ENCODE results near the gene THAP6. TPM values are rescaled to one million over a fixed set of nuclear protein-coding genes. Genes with fewer than 3 reads are reported as not detected.
"Not testable (repeated sequence)": the region's sequence is repeated elsewhere in the genome, so short reads cannot be mapped to it uniquely, and the experiment has no call there.

Gene THAP6
- total RNA-seq, 1 experiment from 2014 or later = 27.6 TPM

- Mint-ChIP-seq H3K4me3 (ENCODE audit: unreplicated experiment) (no peak overlapping the region), H3K27me3 (ENCODE audit: insufficient read depth, unreplicated experiment) (no peaks in the 10 kb centered on the region), H3K4me1 (ENCODE audit: insufficient read depth, unreplicated experiment) (no peaks in the 10 kb centered on the region), H3K9me3 (ENCODE audit: unreplicated experiment) (peaks cover 8% of the 10 kb centered on the region), H3K27ac (ENCODE audit: low read depth, unreplicated experiment) (no peak overlapping the region), H3K36me3 (ENCODE audit: insufficient read depth, unreplicated experiment) (peaks cover 72% of the 10 kb centered on the region)
- intact Hi-C loops (cut with micrococcal nuclease) = no loop called here
- DNase-seq (ENCODE audit: unreplicated experiment) = no peak
- ChIA-PET POLR2A (interaction anchor here (0.6 to 3.9 kb wide), 4 partner anchors 13 to 654 kb away, joined by 3 to 35 read pairs (median 4); partner anchors contain the start of genes RCHY1 and THAP6), CTCF (interaction anchor here (0.6 to 1.4 kb wide), 3 partner anchors 13 to 595 kb away, joined by 3 to 4 read pairs (median 3); partner anchors contain the start of gene PARM1)
- TF ChIP-seq CTCF (IDR thresholded peaks at IDR 0.05; ENCODE audit: unreplicated experiment) = no peak
- no TSS peak for BruUV-seq (replicated peaks)
Measured at GRCh38 chr4:75527482-75527881, 13.2 kb downstream of the THAP6 start.

- no TSS peak for BruUV-seq (replicated peaks)
- no peak for TF ChIP-seq CTCF (IDR thresholded peaks at IDR 0.05; ENCODE audit: unreplicated experiment)
- H3K9me3 Mint-ChIP-seq (ENCODE audit: unreplicated experiment) = peaks cover 15% of the 10 kb centered on the region
- no peak for DNase-seq (ENCODE audit: unreplicated experiment)
- H3K4me1 Mint-ChIP-seq (ENCODE audit: insufficient read depth, unreplicated experiment) = no peaks in the 10 kb centered on the region
- H3K4me3 Mint-ChIP-seq (ENCODE audit: unreplicated experiment) = no peak overlapping the region
- POLR2A ChIA-PET = interaction anchor here (1.2 to 2.0 kb wide), 2 partner anchors 16 to 196 kb away, joined by 3 to 10 read pairs; partner anchors contain the start of genes RCHY1 and THAP6
- no peaks in the 10 kb centered on the region for H3K27me3 Mint-ChIP-seq (ENCODE audit: insufficient read depth, unreplicated experiment)
- CTCF ChIA-PET = interaction anchor here (0.6 to 0.7 kb wide), 2 partner anchors 600 to 735 kb away, joined by 3 read pairs; no protein-coding TSS in a partner anchor
- peaks cover 54% of the 10 kb centered on the region for H3K36me3 Mint-ChIP-seq (ENCODE audit: insufficient read depth, unreplicated experiment)
- H3K27ac Mint-ChIP-seq (ENCODE audit: low read depth, unreplicated experiment) = no peak overlapping the region
- intact Hi-C loops (cut with micrococcal nuclease) = no loop called here
Measured at GRCh38 chr4:75530556-75531322, 16.5 kb downstream of the THAP6 start.

GRCh38 chr4:75531536-75532143, 17.4 kb downstream of the THAP6 start:
- H3K27ac Mint-ChIP-seq (ENCODE audit: low read depth, unreplicated experiment); BruUV-seq (replicated peaks); H3K4me1 Mint-ChIP-seq (ENCODE audit: insufficient read depth, unreplicated experiment); intact Hi-C loops (cut with micrococcal nuclease); H3K4me3 Mint-ChIP-seq (ENCODE audit: unreplicated experiment); DNase-seq (ENCODE audit: unreplicated experiment); H3K27me3 Mint-ChIP-seq (ENCODE audit: insufficient read depth, unreplicated experiment): not testable (repeated sequence)
- CTCF ChIA-PET = interaction anchor here (0.7 kb wide), 1 partner anchor 601 kb away, joined by 3 read pairs; no protein-coding TSS in a partner anchor
- peaks cover 15% of the 10 kb centered on the region for H3K9me3 Mint-ChIP-seq (ENCODE audit: unreplicated experiment)
- POLR2A ChIA-PET = interaction anchor here (0.9 to 2.0 kb wide), 3 partner anchors 11 to 195 kb away, joined by 3 to 10 read pairs (median 4); partner anchors contain the start of genes RCHY1 and THAP6
- peaks cover 52% of the 10 kb centered on the region for H3K36me3 Mint-ChIP-seq (ENCODE audit: insufficient read depth, unreplicated experiment)

- DNase-seq (ENCODE audit: unreplicated experiment); H3K4me3 Mint-ChIP-seq (ENCODE audit: unreplicated experiment); H3K4me1 Mint-ChIP-seq (ENCODE audit: insufficient read depth, unreplicated experiment); POLR2A ChIA-PET; BruUV-seq (replicated peaks); H3K27ac Mint-ChIP-seq (ENCODE audit: low read depth, unreplicated experiment); intact Hi-C loops (cut with micrococcal nuclease); CTCF ChIA-PET; H3K27me3 Mint-ChIP-seq (ENCODE audit: insufficient read depth, unreplicated experiment): not testable (repeated sequence)
- Mint-ChIP-seq H3K36me3 (ENCODE audit: insufficient read depth, unreplicated experiment) (peaks cover 34% of the 10 kb centered on the region), H3K9me3 (ENCODE audit: unreplicated experiment) (peaks cover 24% of the 10 kb centered on the region)
Measured at GRCh38 chr4:75533339-75533887, 19.1 kb downstream of the THAP6 start.

GRCh38 chr4:75533926-75534325, 19.7 kb downstream of the THAP6 start:
- CTCF ChIA-PET; BruUV-seq (replicated peaks); H3K4me1 Mint-ChIP-seq (ENCODE audit: insufficient read depth, unreplicated experiment); H3K27ac Mint-ChIP-seq (ENCODE audit: low read depth, unreplicated experiment); H3K27me3 Mint-ChIP-seq (ENCODE audit: insufficient read depth, unreplicated experiment); H3K4me3 Mint-ChIP-seq (ENCODE audit: unreplicated experiment); DNase-seq (ENCODE audit: unreplicated experiment); intact Hi-C loops (cut with micrococcal nuclease): not testable (repeated sequence)
- Mint-ChIP-seq H3K36me3 (ENCODE audit: insufficient read depth, unreplicated experiment) (peaks cover 29% of the 10 kb centered on the region), H3K9me3 (ENCODE audit: unreplicated experiment) (peaks cover 27% of the 10 kb centered on the region)
- POLR2A ChIA-PET = interaction anchor here (0.9 kb wide), 1 partner anchor 9 kb away, joined by 3 read pairs; no protein-coding TSS in a partner anchor

- H3K4me1 Mint-ChIP-seq (ENCODE audit: insufficient read depth, unreplicated experiment); H3K4me3 Mint-ChIP-seq (ENCODE audit: unreplicated experiment); DNase-seq (ENCODE audit: unreplicated experiment); H3K27me3 Mint-ChIP-seq (ENCODE audit: insufficient read depth, unreplicated experiment); H3K27ac Mint-ChIP-seq (ENCODE audit: low read depth, unreplicated experiment); H3K36me3 Mint-ChIP-seq (ENCODE audit: insufficient read depth, unreplicated experiment); CTCF ChIA-PET; BruUV-seq (replicated peaks); intact Hi-C loops (cut with micrococcal nuclease); POLR2A ChIA-PET: not testable (repeated sequence)
- H3K9me3 Mint-ChIP-seq (ENCODE audit: unreplicated experiment) = peaks cover 18% of the 10 kb centered on the region
Measured at GRCh38 chr4:75537308-75537707, 23.0 kb downstream of the THAP6 start.
